HEK293 (cell line): Measurements from ENCODE around the gene C18orf32.

Experiments used
- CTCF ChIP-seq: fragments of 450-650 bp; formaldehyde crosslinking; IDR thresholded peaks from 2 replicates; pipeline ENCODE4 v1.5.1; 2016; ENCODE audit warnings: missing biosample characterization, missing genetic modification characterization
- ELK4 ChIP-seq: IDR thresholded peaks from 2 replicates; pipeline ENCODE4 v1.6.1; 2011; ENCODE audit warnings: mild to moderate bottlenecking, low read depth, low read length, borderline replicate concordance
- KLF16 ChIP-seq: fragments of 450-650 bp; formaldehyde crosslinking; IDR thresholded peaks from 2 replicates; pipeline ENCODE4 v1.5.1; 2017; ENCODE audit warnings: missing biosample characterization, missing genetic modification characterization
- ZFP3 ChIP-seq: fragments of 450-650 bp; formaldehyde crosslinking; IDR thresholded peaks from 2 replicates; pipeline ENCODE4 v1.5.1; 2016; ENCODE audit warnings: low read depth, missing biosample characterization, missing genetic modification characterization

GRCh38 chr18:49531678-49532153 lies 44.7 kb upstream of the C18orf32 start:
- TF ChIP-seq ELK4 (no peak), KLF16 (tag by site-specific recombination) (no peak), ZFP3 (no peak), CTCF (tag by site-specific recombination) (no peak)
